Measurements from ENCODE around the gene RPL5.

The RPL5 gene

GRCh38 chr1:92820551-92820950 is 11.3 kb upstream of the RPL5 start:
- no peak for DNase-seq

GRCh38 chr1:92822879-92823278 is 9.0 kb upstream of the RPL5 start:
- DNase-seq, result no peak

- DNase-seq, result no peak
Observed at GRCh38 chr1:92826792-92827191, 5.0 kb upstream of the RPL5 start.

- no peak for DNase-seq
Observed at GRCh38 chr1:92831368-92831761, 475 bp upstream of the RPL5 start.

- DNase-seq, result no peak
Observed at GRCh38 chr1:92832537-92833114, 786 bp downstream of the RPL5 start.

- no peak for DNase-seq
Observed at GRCh38 chr1:92833840-92834239, 2.0 kb downstream of the RPL5 start.

- no peak for DNase-seq
Observed at GRCh38 chr1:92834617-92835016, 2.8 kb downstream of the RPL5 start.

GRCh38 chr1:92837062-92837461 is 5.2 kb downstream of the RPL5 start:
- DNase-seq, result no peak

GRCh38 chr1:92838519-92838918 is 6.7 kb downstream of the RPL5 start:
- DNase-seq, result no peak

- DNase-seq, result no peak
Observed at GRCh38 chr1:92839442-92839841, 7.6 kb downstream of the RPL5 start.

- no peak for DNase-seq
Observed at GRCh38 chr1:92840600-92840999, 8.8 kb downstream of the RPL5 start.

- DNase-seq, result no peak
Observed at GRCh38 chr1:92842082-92843045, 10.5 kb downstream of the RPL5 start.

- no peak for DNase-seq
Observed at GRCh38 chr1:92843046-92843423, 11.2 kb downstream of the RPL5 start.

GRCh38 chr1:92843429-92844352 is 11.9 kb downstream of the RPL5 start:
- no peak for DNase-seq

- DNase-seq, result no peak
Observed at GRCh38 chr1:92844439-92844838, 12.6 kb downstream of the RPL5 start.

GRCh38 chr1:92845908-92846307 is 14.1 kb downstream of the RPL5 start:
- no peak for DNase-seq

- no peak for DNase-seq
Observed at GRCh38 chr1:92848201-92848600, 16.4 kb downstream of the RPL5 start.

- no peak for DNase-seq
Observed at GRCh38 chr1:92850019-92850418, 18.2 kb downstream of the RPL5 start.

- no peak for DNase-seq
Observed at GRCh38 chr1:92851729-92852128, 19.9 kb downstream of the RPL5 start.

- no peak for DNase-seq
Observed at GRCh38 chr1:92853299-92853698, 21.5 kb downstream of the RPL5 start.

GRCh38 chr1:92854101-92854785 is 22.4 kb downstream of the RPL5 start:
- DNase-seq, result no peak

- no peak for DNase-seq
Observed at GRCh38 chr1:92855236-92855635, 23.4 kb downstream of the RPL5 start.

- DNase-seq, result no peak
Observed at GRCh38 chr1:92857817-92858216, 26.0 kb downstream of the RPL5 start.

Data from activated gamma-delta T cell (primary cell).